ENCODE results near the gene PLB1. TPM values are rescaled to one million over a fixed set of nuclear protein-coding genes. Genes with fewer than 3 reads are reported as not detected.
"Not testable (repeated sequence)": the region's sequence is repeated elsewhere in the genome, so short reads cannot be mapped to it uniquely, and the experiment has no call there.

The PLB1 gene
- total RNA-seq, 2 donors from 2014 or later, result 1.0 to 12.9 TPM

GRCh38 chr2:28547906-28548600, 52.2 kb downstream of the PLB1 start:
- Histone ChIP-seq H3K27me3 (no peaks in the 10 kb centered on the region), H3K36me3 (replicated peaks in 1 of 2; ENCODE audit: insufficient read depth in 1 of 2, low read depth in 2 of 2) (no peaks in the 10 kb centered on the region), H3K27ac (no peak overlapping the region), H3K4me1 (no peaks in the 10 kb centered on the region), H3K4me3 (no peak overlapping the region), H3K9me3 (no peaks in the 10 kb centered on the region)
- TF ChIP-seq CTCF (IDR thresholded peaks at IDR 0.05), result no peak
- TF ChIP-seq POLR2A (IDR thresholded peaks at IDR 0.05), result no peak
- DNase-seq (no peak), ATAC-seq (no peak)
- 85 to 86% methylated on average over 10 of the region's 10 CpGs for WGBS, 2 donors
- intact Hi-C loops (cut with DNase I), result no loop called here

DNA sequence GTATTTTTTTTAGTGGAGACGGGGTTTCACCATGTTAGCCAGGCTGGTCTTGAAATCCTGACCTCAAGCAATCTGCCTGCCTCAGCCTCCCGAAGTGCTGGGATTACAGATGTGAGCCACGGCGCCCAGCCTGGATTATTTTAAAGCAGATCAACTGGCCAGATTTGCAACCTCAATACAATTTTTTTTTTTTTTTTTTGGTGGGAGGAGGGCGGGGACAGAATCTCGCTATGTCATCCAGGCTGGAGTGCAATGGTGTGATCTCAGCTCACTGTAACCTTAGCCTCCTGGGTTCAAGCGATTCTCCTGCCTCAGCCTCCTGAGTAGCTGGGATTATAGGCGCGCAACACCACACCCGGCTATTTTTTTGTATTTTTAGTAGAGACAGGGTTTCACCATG, 54.5 kb downstream of the PLB1 start:
- not testable (repeated sequence) for H3K36me3 ChIP-seq (replicated peaks in 1 of 2; ENCODE audit: insufficient read depth in 1 of 2, low read depth in 2 of 2)

DNA sequence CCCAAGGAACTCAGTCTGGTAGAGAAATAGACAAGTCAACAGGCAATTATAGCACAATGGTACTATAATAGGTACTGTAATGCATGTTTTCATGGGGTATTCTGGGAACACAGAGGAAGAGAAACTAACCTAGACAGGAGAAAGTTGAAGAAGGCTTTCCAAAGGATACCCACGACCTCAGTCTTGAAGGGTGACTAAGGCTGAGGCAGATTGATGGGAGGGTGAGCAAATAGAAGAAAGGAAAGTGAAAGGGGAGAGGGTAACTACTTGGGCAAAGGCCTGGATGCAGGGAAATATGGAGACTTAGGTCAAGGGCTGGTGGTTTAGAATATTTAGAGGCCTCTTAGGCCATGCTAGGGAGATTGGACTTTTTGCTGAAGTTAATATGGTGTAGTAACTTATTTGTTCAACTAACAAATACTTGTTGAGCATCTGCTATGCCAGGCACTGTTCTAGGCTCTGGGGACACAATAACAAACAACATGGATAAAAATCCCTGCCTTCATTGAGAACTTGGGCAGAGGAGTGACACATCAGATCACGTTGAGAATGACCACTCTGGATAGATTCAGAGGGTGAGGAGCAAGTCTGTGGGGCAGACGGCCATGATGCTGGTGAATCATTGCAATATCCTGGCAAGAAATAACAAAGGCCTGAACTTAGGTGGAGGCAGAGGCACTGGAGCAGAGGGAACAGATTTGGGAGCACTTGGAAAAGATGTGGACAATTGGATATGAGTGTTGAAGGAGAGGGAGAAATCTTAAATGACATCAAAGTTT, 56.4 kb downstream of the PLB1 start:
- intact Hi-C loops (cut with DNase I), result no loop called here
- no peak for TF ChIP-seq CTCF (IDR thresholded peaks at IDR 0.05)
- no peak for TF ChIP-seq POLR2A (IDR thresholded peaks at IDR 0.05)
- Histone ChIP-seq H3K27ac (no peak overlapping the region), H3K4me1 (no peaks in the 10 kb centered on the region), H3K4me3 (no peak overlapping the region), H3K27me3 (no peaks in the 10 kb centered on the region), H3K36me3 (replicated peaks in 1 of 2; ENCODE audit: insufficient read depth in 1 of 2, low read depth in 2 of 2) (no peaks in the 10 kb centered on the region), H3K9me3 (no peaks in the 10 kb centered on the region)
- WGBS, 2 donors, result 71 to 73% methylated on average over 3 of the region's 3 CpGs
- DNase-seq (no peak), ATAC-seq (no peak)

More for the DNA sequence above, 54.5 kb downstream of the PLB1 start:
- H3K27ac ChIP-seq; H3K9me3 ChIP-seq; DNase-seq; H3K4me3 ChIP-seq; intact Hi-C loops (cut with DNase I); H3K4me1 ChIP-seq; H3K27me3 ChIP-seq; ATAC-seq: not testable (repeated sequence)
- WGBS, 2 donors, result 90 to 94% methylated on average over 7 to 10 of the region's 10 CpGs

DNA sequence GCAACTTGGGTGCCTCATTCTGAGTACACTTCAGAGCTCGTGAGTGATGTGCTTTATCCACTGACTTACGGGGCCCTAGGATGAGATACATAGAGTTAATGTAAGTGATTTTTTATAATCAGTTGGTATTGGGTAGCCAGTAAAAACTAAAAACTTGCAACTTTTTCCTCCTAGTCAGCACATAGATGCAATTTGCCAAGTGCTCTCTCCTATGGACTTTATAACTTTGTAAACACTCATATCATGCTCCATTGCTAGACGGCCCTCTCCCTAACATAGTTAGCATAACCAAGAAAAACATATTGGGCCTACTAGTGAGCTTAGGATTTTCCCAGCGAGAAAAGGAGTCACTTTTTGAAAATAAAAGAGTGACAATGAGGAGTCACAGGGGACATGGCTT, 60.4 kb downstream of the PLB1 start:
- ATAC-seq, result no peak
- no peak overlapping the region for H3K27ac ChIP-seq
- no peaks in the 10 kb centered on the region for H3K9me3 ChIP-seq
- no peak for DNase-seq
- no peaks in the 10 kb centered on the region for H3K36me3 ChIP-seq (replicated peaks in 1 of 2; ENCODE audit: insufficient read depth in 1 of 2, low read depth in 2 of 2)
- TF ChIP-seq CTCF (IDR thresholded peaks at IDR 0.05) (no peak), POLR2A (IDR thresholded peaks at IDR 0.05) (no peak)
- no peaks in the 10 kb centered on the region for H3K4me1 ChIP-seq
- no peaks in the 10 kb centered on the region for H3K27me3 ChIP-seq
- H3K4me3 ChIP-seq, result no peak overlapping the region
- WGBS, 2 donors, result 75 to 81% methylated on average over 4 of the region's 4 CpGs
- intact Hi-C loops (cut with DNase I), result no loop called here

DNA sequence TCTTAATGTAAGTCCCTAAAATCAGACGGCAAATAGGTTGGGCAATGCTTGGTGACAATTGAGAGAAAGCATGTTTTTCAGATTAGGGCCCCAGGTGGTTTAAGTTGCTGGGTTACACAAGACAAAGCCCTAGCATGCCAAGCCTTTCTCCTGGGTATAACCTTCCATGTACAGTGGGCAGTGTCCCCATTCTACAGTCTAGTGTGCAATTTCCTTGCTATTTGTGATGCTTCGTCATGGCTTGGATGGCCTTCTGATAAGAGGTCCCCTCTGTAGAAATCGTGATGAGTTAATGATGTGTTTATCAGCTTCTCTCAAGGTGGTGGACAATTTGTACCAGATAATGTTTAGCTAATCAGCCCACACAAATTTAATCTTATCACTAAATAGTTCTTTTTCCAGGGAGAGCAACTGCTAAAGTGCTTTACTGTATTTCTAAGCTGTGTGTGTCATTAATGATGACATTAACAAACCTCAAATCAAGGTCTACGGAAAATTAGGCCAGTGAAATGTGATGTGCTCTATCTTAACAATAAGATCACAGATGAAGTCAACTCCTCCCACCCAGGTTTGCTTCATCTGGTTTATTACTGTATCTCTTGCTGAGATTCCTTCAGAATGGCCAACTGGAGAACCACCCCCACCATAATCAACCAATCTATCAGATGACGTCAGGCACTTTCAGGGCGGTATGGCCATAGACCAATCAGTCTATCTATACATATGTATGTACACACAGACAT, 61.7 kb downstream of the PLB1 start:
- Histone ChIP-seq H3K4me3 (no peak overlapping the region), H3K27me3 (no peaks in the 10 kb centered on the region), H3K36me3 (replicated peaks in 1 of 2; ENCODE audit: insufficient read depth in 1 of 2, low read depth in 2 of 2) (no peaks in the 10 kb centered on the region), H3K9me3 (no peaks in the 10 kb centered on the region), H3K4me1 (no peaks in the 10 kb centered on the region), H3K27ac (no peak overlapping the region)
- intact Hi-C loops (cut with DNase I), result no loop called here
- WGBS, 2 donors, result 63 to 64% methylated on average over 6 of the region's 6 CpGs
- no peak for ATAC-seq
- DNase-seq, result no peak
- TF ChIP-seq POLR2A (IDR thresholded peaks at IDR 0.05) (no peak), CTCF (IDR thresholded peaks at IDR 0.05) (no peak)
